HG02840 (cell line): ENCODE results near the gene ZNF221.

Experiments used
- ATAC-seq: cut with Tn5 transposase; IDR thresholded peaks from one replicate; pipeline ENCODE4 v1.9.1; 2021; ENCODE audit warnings: mild to moderate bottlenecking, moderate library complexity, moderate number of reproducible peaks; ENCODE audit not compliant: unreplicated experiment, low FRiP score

The ZNF221 gene

GRCh38 chr19:43956827-43957226, 5.8 kb downstream of the ZNF221 start:
- no peak for ATAC-seq

GRCh38 chr19:43957891-43958290, 6.9 kb downstream of the ZNF221 start:
- no peak for ATAC-seq

- no peak for ATAC-seq
These were observed 9.4 kb downstream of the ZNF221 start for GRCh38 chr19:43960411-43960810.

- no peak for ATAC-seq
These were observed 15.2 kb downstream of the ZNF221 start for GRCh38 chr19:43966079-43966694.

- ATAC-seq: no peak
These were observed 25.7 kb downstream of the ZNF221 start for GRCh38 chr19:43976732-43977131.

GRCh38 chr19:43983544-43983911, 32.5 kb downstream of the ZNF221 start:
- ATAC-seq: peak; percentile 24

- peak; percentile 91 for ATAC-seq
These were observed 33.1 kb downstream of the ZNF221 start, which contains the start of gene ZNF155 for GRCh38 chr19:43983912-43984686. Gene ZNF155 (plus strand): TSS chr19:43984188. CDS start chr19:43988544, 4,356 bp downstream.

GRCh38 chr19:43984687-43985000, 33.6 kb downstream of the ZNF221 start:
- no peak for ATAC-seq

GRCh38 chr19:43997631-43998290, 46.7 kb downstream of the ZNF221 start:
- ATAC-seq: no peak

- no peak for ATAC-seq
These were observed 51.2 kb downstream of the ZNF221 start for GRCh38 chr19:44002212-44002565.

- ATAC-seq: peak; percentile 90
These were observed 51.8 kb downstream of the ZNF221 start, which contains the start of gene ZNF230 for GRCh38 chr19:44002566-44003460. Gene ZNF230 (plus strand): TSS chr19:44002957. CDS start chr19:44007079, 4,122 bp downstream.

- peak; percentile 7 for ATAC-seq
These were observed 52.5 kb downstream of the ZNF221 start for GRCh38 chr19:44003461-44004009.

- no peak for ATAC-seq
These were observed 54.9 kb downstream of the ZNF221 start for GRCh38 chr19:44005973-44006372.

GRCh38 chr19:44007473-44007872, 56.4 kb downstream of the ZNF221 start:
- no peak for ATAC-seq

GRCh38 chr19:44010468-44010867, 59.4 kb downstream of the ZNF221 start:
- ATAC-seq: no peak
